Adipocyte (in vitro differentiated cells): Measurements from ENCODE around the gene SLC1A2.

Experiments
- DNase-seq: peaks from one replicate; pipeline ENCODE4 v3.0.0-alpha.2; 2015; ENCODE audit warnings: low read depth
- H3K27me3 ChIP-seq: replicated peaks from 2 replicates; pipeline ENCODE4 v1.7.0; 2013; ENCODE audit warnings: mild to moderate bottlenecking, low read length, moderate library complexity; ENCODE audit not compliant: control insufficient read depth, insufficient read depth
- H3K36me3 ChIP-seq: 2 replicates; pipeline ENCODE4 v1.7.0; 2013; ENCODE audit warnings: low read length, mild to moderate bottlenecking, moderate library complexity; ENCODE audit not compliant: control insufficient read depth, insufficient read depth, severe bottlenecking
- H3K4me1 ChIP-seq: 2 replicates; pipeline ENCODE4 v1.7.0; 2013; ENCODE audit warnings: mild to moderate bottlenecking, low read length, moderate library complexity; ENCODE audit not compliant: control insufficient read depth, insufficient read depth
- H3K4me3 ChIP-seq: 2 replicates; pipeline ENCODE4 v1.7.0; 2013; ENCODE audit warnings: mild to moderate bottlenecking, low read length, moderate library complexity
- H3K9ac ChIP-seq: 2 replicates; pipeline ENCODE4 v1.7.0; 2013; ENCODE audit warnings: mild to moderate bottlenecking, low read length, moderate library complexity
- H3K9me3 ChIP-seq: 2 replicates; pipeline ENCODE4 v1.7.0; 2013; ENCODE audit warnings: mild to moderate bottlenecking, low read length, moderate library complexity; ENCODE audit not compliant: control insufficient read depth

SLC1A2 gene

GRCh38 chr11:35207471-35208403 is 211.6 kb downstream of the SLC1A2 start:
- Histone ChIP-seq H3K36me3 (peaks cover 87% of the 10 kb centered on the region), H3K27me3 (no peaks in the 10 kb centered on the region), H3K4me3 (no peak overlapping the region), H3K4me1 (peaks cover 18% of the 10 kb centered on the region), H3K9me3 (peaks cover 5% of the 10 kb centered on the region), H3K9ac (no peak overlapping the region)
- DNase-seq = peak; percentile 26

GRCh38 chr11:35206616-35207015 is 212.7 kb downstream of the SLC1A2 start:
- H3K27me3 ChIP-seq = no peaks in the 10 kb centered on the region
- no peak overlapping the region for H3K4me3 ChIP-seq
- H3K9me3 ChIP-seq = peaks cover 5% of the 10 kb centered on the region

GRCh38 chr11:35204614-35205013 is 214.7 kb downstream of the SLC1A2 start:
- peaks cover 96% of the 10 kb centered on the region for H3K36me3 ChIP-seq
- H3K27me3 ChIP-seq = no peaks in the 10 kb centered on the region
- no peak for DNase-seq
- no peaks in the 10 kb centered on the region for H3K4me1 ChIP-seq
- H3K4me3 ChIP-seq = no peak overlapping the region
- no peak overlapping the region for H3K9ac ChIP-seq
- peaks cover under 1% of the 10 kb centered on the region for H3K9me3 ChIP-seq

More at GRCh38 chr11:35206616-35207015, 212.7 kb downstream of the SLC1A2 start:
- Histone ChIP-seq H3K4me1 (peaks cover 9% of the 10 kb centered on the region), H3K9ac (no peak overlapping the region), H3K36me3 (peaks cover 96% of the 10 kb centered on the region)
- no peak for DNase-seq
